Stimulated activated effector memory CD8-positive, alpha-beta T cell treated with anti-CD3 and anti-CD28 coated beads, Interleukin-12 subunit alpha, Interleukin-12 subunit beta, amount 100 ng/mL, for 72 hours (primary cell): Measurements from ENCODE around the gene PKP3.
"Not testable (repeated sequence)": the region's sequence is repeated elsewhere in the genome, so short reads cannot be mapped to it uniquely, and the experiment has no call there.

ENCODE experiments used
- ATAC-seq: fragments of 150-1000 bp; cut with Tn5 transposase; 2 replicates; pipeline ENCODE4 v1.10.0; 2021
- DNase-seq, 2 donors: peaks; one replicate each; pipeline ENCODE4 v3.0.0; 2021 to 2022; ENCODE audit warnings: low spot score in 2 of 2
- H3K27ac Mint-ChIP-seq: one replicate; pipeline ENCODE4 v1.8.0; 2022; ENCODE audit warnings: mild to moderate bottlenecking, mixed read lengths
- H3K36me3 Mint-ChIP-seq: one replicate; pipeline ENCODE4 v1.8.0; 2022; ENCODE audit warnings: mild to moderate bottlenecking, mixed read lengths
- H3K4me1 Mint-ChIP-seq: one replicate; pipeline ENCODE4 v1.8.0; 2022; ENCODE audit warnings: mixed read lengths
- H3K4me3 Mint-ChIP-seq: one replicate; pipeline ENCODE4 v1.8.0; 2022; ENCODE audit warnings: mild to moderate bottlenecking, mixed read lengths
- H3K9me3 Mint-ChIP-seq: one replicate; pipeline ENCODE4 v1.8.0; 2022; ENCODE audit warnings: mixed read lengths

Gene PKP3

GRCh38 chr11:418343-419247 lies 24.6 kb downstream of the PKP3 start:
- H3K4me1 Mint-ChIP-seq = peaks cover 29% of the 10 kb centered on the region
- H3K27ac Mint-ChIP-seq = no peak overlapping the region
- H3K9me3 Mint-ChIP-seq = no peaks in the 10 kb centered on the region
- ATAC-seq (no peak), DNase-seq (peak in 1 of 2 donors; percentile 51)
- H3K36me3 Mint-ChIP-seq = peaks cover 5% of the 10 kb centered on the region
- peak overlapping the region; percentile 84 for H3K4me3 Mint-ChIP-seq

- Mint-ChIP-seq H3K36me3 (peaks cover 13% of the 10 kb centered on the region), H3K4me1 (peaks cover 21% of the 10 kb centered on the region), H3K4me3 (no peak overlapping the region), H3K27ac (peak overlapping the region; percentile 40), H3K9me3 (no peaks in the 10 kb centered on the region)
- DNase-seq (peak in 1 of 2 donors; percentile 50), ATAC-seq (no peak)
Observed at GRCh38 chr11:419248-420005, 25.4 kb downstream of the PKP3 start.

- peaks cover 17% of the 10 kb centered on the region for H3K36me3 Mint-ChIP-seq
- H3K9me3 Mint-ChIP-seq = peaks cover 2% of the 10 kb centered on the region
- DNase-seq (peak in 1 of 2 donors; percentile 46), ATAC-seq (no peak)
- peak overlapping the region; percentile 40 for H3K27ac Mint-ChIP-seq
- H3K4me1 Mint-ChIP-seq = peaks cover 12% of the 10 kb centered on the region
- no peak overlapping the region for H3K4me3 Mint-ChIP-seq
Observed at GRCh38 chr11:420054-420910, 26.3 kb downstream of the PKP3 start.

- Mint-ChIP-seq H3K4me3 (no peak overlapping the region), H3K9me3 (peaks cover 2% of the 10 kb centered on the region), H3K4me1 (peaks cover 6% of the 10 kb centered on the region), H3K36me3 (peaks cover 17% of the 10 kb centered on the region), H3K27ac (no peak overlapping the region)
- no peak for DNase-seq
- ATAC-seq = no peak
Observed at GRCh38 chr11:420911-421321, 26.9 kb downstream of the PKP3 start.

GRCh38 chr11:422249-422656 lies 28.2 kb downstream of the PKP3 start:
- no peak overlapping the region for H3K27ac Mint-ChIP-seq
- H3K36me3 Mint-ChIP-seq = peaks cover 17% of the 10 kb centered on the region
- ATAC-seq (no peak), DNase-seq (no peak)
- peaks cover 2% of the 10 kb centered on the region for H3K9me3 Mint-ChIP-seq
- H3K4me1 Mint-ChIP-seq = no peaks in the 10 kb centered on the region
- H3K4me3 Mint-ChIP-seq = no peak overlapping the region

- Mint-ChIP-seq H3K4me1 (no peaks in the 10 kb centered on the region), H3K36me3 (peaks cover 17% of the 10 kb centered on the region), H3K9me3 (peaks cover 2% of the 10 kb centered on the region), H3K27ac (no peak overlapping the region), H3K4me3 (no peak overlapping the region)
- no peak for DNase-seq
- ATAC-seq = no peak
Observed at GRCh38 chr11:424232-424631, 30.2 kb downstream of the PKP3 start.

- ATAC-seq, H3K4me1 Mint-ChIP-seq, H3K4me3 Mint-ChIP-seq, DNase-seq, H3K9me3 Mint-ChIP-seq, H3K27ac Mint-ChIP-seq: not testable (repeated sequence)
- peaks cover 17% of the 10 kb centered on the region for H3K36me3 Mint-ChIP-seq
Observed at GRCh38 chr11:424766-425165, 30.8 kb downstream of the PKP3 start.

- Mint-ChIP-seq H3K9me3 (peaks cover 2% of the 10 kb centered on the region), H3K4me3 (no peak overlapping the region), H3K36me3 (peaks cover 17% of the 10 kb centered on the region), H3K27ac (no peak overlapping the region), H3K4me1 (no peaks in the 10 kb centered on the region)
- ATAC-seq (no peak), DNase-seq (no peak)
Observed at GRCh38 chr11:425301-425700, 31.3 kb downstream of the PKP3 start.

GRCh38 chr11:426851-427250 lies 32.8 kb downstream of the PKP3 start:
- DNase-seq = no peak
- no peak for ATAC-seq
- peaks cover 2% of the 10 kb centered on the region for H3K9me3 Mint-ChIP-seq
- no peak overlapping the region for H3K27ac Mint-ChIP-seq
- H3K4me1 Mint-ChIP-seq = no peaks in the 10 kb centered on the region
- no peak overlapping the region for H3K4me3 Mint-ChIP-seq
- H3K36me3 Mint-ChIP-seq = peaks cover 17% of the 10 kb centered on the region

- Mint-ChIP-seq H3K4me1 (no peaks in the 10 kb centered on the region), H3K36me3 (peaks cover 12% of the 10 kb centered on the region), H3K27ac (no peak overlapping the region), H3K4me3 (no peak overlapping the region), H3K9me3 (peaks cover 2% of the 10 kb centered on the region)
- ATAC-seq (no peak), DNase-seq (no peak)
Observed at GRCh38 chr11:428295-428694, 34.3 kb downstream of the PKP3 start.

GRCh38 chr11:429391-429790 lies 35.4 kb downstream of the PKP3 start:
- Mint-ChIP-seq H3K4me3 (no peak overlapping the region), H3K9me3 (peaks cover 2% of the 10 kb centered on the region), H3K27ac (no peak overlapping the region), H3K4me1 (no peaks in the 10 kb centered on the region), H3K36me3 (peaks cover 4% of the 10 kb centered on the region)
- ATAC-seq (peak; percentile 18), DNase-seq (no peak)

- Mint-ChIP-seq H3K4me3 (no peak overlapping the region), H3K36me3 (no peaks in the 10 kb centered on the region), H3K9me3 (no peaks in the 10 kb centered on the region), H3K4me1 (no peaks in the 10 kb centered on the region), H3K27ac (no peak overlapping the region)
- ATAC-seq (no peak), DNase-seq (no peak)
Observed at GRCh38 chr11:429931-430456, 36.0 kb downstream of the PKP3 start.

GRCh38 chr11:431921-432320 lies 37.9 kb downstream of the PKP3 start:
- Mint-ChIP-seq H3K9me3 (no peaks in the 10 kb centered on the region), H3K4me3 (no peak overlapping the region), H3K36me3 (no peaks in the 10 kb centered on the region), H3K4me1 (peaks cover 5% of the 10 kb centered on the region), H3K27ac (no peak overlapping the region)
- ATAC-seq = no peak
- no peak for DNase-seq

GRCh38 chr11:432501-433100 lies 38.6 kb downstream of the PKP3 start:
- ATAC-seq (no peak), DNase-seq (no peak)
- Mint-ChIP-seq H3K27ac (no peak overlapping the region), H3K4me3 (no peak overlapping the region), H3K9me3 (no peaks in the 10 kb centered on the region), H3K4me1 (peaks cover 10% of the 10 kb centered on the region), H3K36me3 (no peaks in the 10 kb centered on the region)
